ENCODE measurements around the gene P2RY13.

P2RY13 gene

GRCh38 chr3:151328298-151328995 lies 902 bp downstream of the P2RY13 start:
- TF ChIP-seq TEAD4 (IDR thresholded peaks at IDR 0.05), result no peak
- no peak for TF ChIP-seq TCF12 (IDR thresholded peaks at IDR 0.05; ENCODE audit: low read depth)
- TF ChIP-seq REST (IDR thresholded peaks at IDR 0.05; ENCODE audit: low read depth), result no peak
- TF ChIP-seq CEBPB (IDR thresholded peaks at IDR 0.05), result no peak
- no peak for TF ChIP-seq RAD21 (IDR thresholded peaks at IDR 0.05; ENCODE audit: low read depth)
- TF ChIP-seq MAX (IDR thresholded peaks at IDR 0.05), result no peak
- TF ChIP-seq NFIC (IDR thresholded peaks at IDR 0.05), result no peak
- TF ChIP-seq EP300 (IDR thresholded peaks at IDR 0.05; ENCODE audit: borderline replicate concordance), result no peak
- TF ChIP-seq TAF1 (IDR thresholded peaks at IDR 0.05; ENCODE audit: low read depth), result no peak
- TF ChIP-seq USF1 (IDR thresholded peaks at IDR 0.05), result no peak
- TF ChIP-seq ZBTB7A (IDR thresholded peaks at IDR 0.05; ENCODE audit: low read depth), result no peak
- no peak for TF ChIP-seq EGR1 (IDR thresholded peaks at IDR 0.05)
- TF ChIP-seq YY1 (IDR thresholded peaks at IDR 0.05; ENCODE audit: low read depth), result no peak
- no peak for TF ChIP-seq CREB1 (IDR thresholded peaks at IDR 0.05; ENCODE audit: low read depth)
- no peak for TF ChIP-seq FOXM1 (IDR thresholded peaks at IDR 0.05; ENCODE audit: borderline replicate concordance, low read depth)

GRCh38 chr3:151327571-151328198 lies 1.7 kb downstream of the P2RY13 start:
- TF ChIP-seq RAD21 (IDR thresholded peaks at IDR 0.05; ENCODE audit: low read depth) (peak; percentile 39), EGR1 (IDR thresholded peaks at IDR 0.05) (no peak), TCF12 (IDR thresholded peaks at IDR 0.05; ENCODE audit: low read depth) (no peak), CEBPB (IDR thresholded peaks at IDR 0.05) (no peak), REST (IDR thresholded peaks at IDR 0.05; ENCODE audit: low read depth) (no peak), FOXM1 (IDR thresholded peaks at IDR 0.05; ENCODE audit: borderline replicate concordance, low read depth) (no peak), USF1 (IDR thresholded peaks at IDR 0.05) (no peak), EP300 (IDR thresholded peaks at IDR 0.05; ENCODE audit: borderline replicate concordance) (no peak)

GRCh38 chr3:151322511-151322910 lies 6.8 kb downstream of the P2RY13 start:
- TF ChIP-seq FOXM1 (IDR thresholded peaks at IDR 0.05; ENCODE audit: borderline replicate concordance, low read depth) (no peak), CREB1 (IDR thresholded peaks at IDR 0.05; ENCODE audit: low read depth) (no peak), USF1 (IDR thresholded peaks at IDR 0.05) (no peak), TCF12 (IDR thresholded peaks at IDR 0.05; ENCODE audit: low read depth) (no peak), ZBTB7A (IDR thresholded peaks at IDR 0.05; ENCODE audit: low read depth) (no peak), MAX (IDR thresholded peaks at IDR 0.05) (no peak), EGR1 (IDR thresholded peaks at IDR 0.05) (no peak), REST (IDR thresholded peaks at IDR 0.05; ENCODE audit: low read depth) (no peak), NFIC (IDR thresholded peaks at IDR 0.05) (no peak), RAD21 (IDR thresholded peaks at IDR 0.05; ENCODE audit: low read depth) (no peak), TAF1 (IDR thresholded peaks at IDR 0.05; ENCODE audit: low read depth) (no peak), TEAD4 (IDR thresholded peaks at IDR 0.05) (no peak), EP300 (IDR thresholded peaks at IDR 0.05; ENCODE audit: borderline replicate concordance) (no peak)
